Keratinocyte (primary cell): ENCODE measurements around the gene KIF1B. TPM values are rescaled to one million over a fixed set of nuclear protein-coding genes. Genes with fewer than 3 reads are reported as not detected.

Source experiments
- DNase-seq: peaks from one replicate; pipeline ENCODE4 v3.0.0-alpha.2; 2011; ENCODE audit warnings: low read depth, missing footprints, low spot score
- FAIRE-seq: peaks from 2 replicates; lab custom pipeline; 2011; peaks lifted over from hg19 to GRCh38; lab: Jason Lieb, UNC
- H2AFZ ChIP-seq: 2 replicates; pipeline ENCODE4 v1.6.0; 2012; ENCODE audit warnings: low read length, control low read depth, inconsistent platforms; ENCODE audit not compliant: control insufficient read depth
- H3K27ac ChIP-seq: 2 replicates; pipeline ENCODE4 v1.5.1; 2011; ENCODE audit warnings: low read length; ENCODE audit not compliant: control insufficient read depth, insufficient read depth
- H3K27me3 ChIP-seq: 3 replicates; pipeline ENCODE4 v1.6.0; 2011; ENCODE audit warnings: low read length; ENCODE audit not compliant: control insufficient read depth, insufficient read depth; ENCODE audit errors: extremely low read depth
- H3K36me3 ChIP-seq, 2 experiments: 2 replicates in 1 of 2; 3 replicates in 1 of 2; pipeline ENCODE4 v1.5.1; 2011; ENCODE audit warnings: low read length in 2 of 2, mild to moderate bottlenecking in 1 of 2; ENCODE audit not compliant: control insufficient read depth in 2 of 2, insufficient read depth in 2 of 2; ENCODE audit errors: extremely low read depth in 1 of 2
- H3K4me1 ChIP-seq: 3 replicates; pipeline ENCODE4 v1.5.1; 2011; ENCODE audit warnings: low read length; ENCODE audit not compliant: control insufficient read depth, insufficient read depth; ENCODE audit errors: extremely low read depth
- H3K4me2 ChIP-seq: 3 replicates; pipeline ENCODE4 v1.6.0; 2011; ENCODE audit warnings: low read depth, low read length; ENCODE audit not compliant: control insufficient read depth, insufficient read depth; ENCODE audit errors: extremely low read depth
- H3K4me3 ChIP-seq, 3 experiments: fragments of 200-600 bp in 1 of 3; sonication (generic) in 1 of 3; 2 replicates in 2 of 3; 3 replicates in 1 of 3; pipeline ENCODE4 v1.5.1; 2011 to 2016; ENCODE audit warnings: low read length in 3 of 3, mild to moderate bottlenecking in 3 of 3, control low read depth in 2 of 3, inconsistent platforms in 1 of 3, low read depth in 1 of 3, mixed read lengths in 1 of 3, mixed run types in 1 of 3, moderate library complexity in 1 of 3; ENCODE audit not compliant: control insufficient read depth in 2 of 3, insufficient read depth in 2 of 3; ENCODE audit errors: extremely low read depth in 1 of 3
- H3K79me2 ChIP-seq: 2 replicates; pipeline ENCODE4 v1.6.0; 2012; ENCODE audit warnings: low read length; ENCODE audit not compliant: control insufficient read depth, insufficient read depth
- H3K9ac ChIP-seq: 3 replicates; pipeline ENCODE4 v1.6.0; 2011; ENCODE audit warnings: low read length; ENCODE audit not compliant: control insufficient read depth, insufficient read depth; ENCODE audit errors: extremely low read depth
- H3K9me1 ChIP-seq: 3 replicates; pipeline ENCODE4 v1.6.0; 2011; ENCODE audit warnings: low read length; ENCODE audit not compliant: control insufficient read depth, insufficient read depth; ENCODE audit errors: extremely low read depth
- H3K9me3 ChIP-seq: 2 replicates; pipeline ENCODE4 v1.5.1; 2012; ENCODE audit warnings: low read depth, low read length; ENCODE audit not compliant: control insufficient read depth
- H4K20me1 ChIP-seq: 3 replicates; pipeline ENCODE4 v1.6.0; 2011; ENCODE audit warnings: low read length; ENCODE audit not compliant: control insufficient read depth, insufficient read depth; ENCODE audit errors: extremely low read depth
- EZH2 ChIP-seq: IDR thresholded peaks from one replicate; pipeline ENCODE4 v1.6.1; 2012; ENCODE audit warnings: inconsistent platforms, mild to moderate bottlenecking, low read length, moderate library complexity
- dilution Hi-C: fragments of 300-500 bp; cut with MboI; formaldehyde crosslinking; loops from one replicate; pipeline ENCODE4 v1.7.0; 2020; ENCODE audit warnings: low sequenced_read_pairs; ENCODE audit not compliant: extremely low pct_ligation_motif_present
- polyA plus RNA-seq, 5 experiments: library from polyadenylated mRNA; depleted of rRNA in 3 of 5; stranded (reverse) in 3 of 5; stranded (forward) in 1 of 5; unstranded in 1 of 5; fragments of >200 nt; gene quantifications; 1 replicate in 1 of 5; 2 replicates in 3 of 5; 3 replicates in 1 of 5; pipeline versions ENCODE4 v1.2.1 to v1.2.3, GENCODE V29; 2011 to 2012; ENCODE audit warnings: missing spikeins in 2 of 5, low read depth in 1 of 5, low replicate concordance in 1 of 5
- TF ChIP-seq, protein P1 (sequence below), 3 experiments: IDR thresholded peaks in 1 of 3; conservative IDR thresholded peaks in 1 of 3; optimal IDR thresholded peaks in 1 of 3; 2 replicates in 2 of 3; 3 replicates in 1 of 3; pipeline versions ENCODE3 to v1.5.1; 2011; ENCODE audit warnings: low read length in 3 of 3, mild to moderate bottlenecking in 3 of 3, moderate library complexity in 2 of 3, control low read depth in 1 of 3, inconsistent platforms in 1 of 3; ENCODE audit not compliant: insufficient read depth in 2 of 3; ENCODE audit errors: extremely low read depth in 1 of 3

The KIF1B gene
- polyA plus RNA-seq, 1 donor (not counting 4 experiments of a cell fraction or from before 2014, with no cell fraction given) = 15.1 TPM

GRCh38 chr1:10181154-10181553, 29.2 kb upstream of the KIF1B start:
- Histone ChIP-seq H3K9ac (no peak overlapping the region), H3K4me2 (no peak overlapping the region), H3K9me1 (no peaks in the 10 kb centered on the region), H3K4me3 (no peak overlapping the region), H3K79me2 (no peaks in the 10 kb centered on the region), H2AFZ (no peak overlapping the region), H3K36me3 (peaks cover 6 to 13% of the 10 kb centered on the region in 2 experiments), H4K20me1 (no peaks in the 10 kb centered on the region), H3K9me3 (no peaks in the 10 kb centered on the region), H3K27ac (no peak overlapping the region), H3K27me3 (no peaks in the 10 kb centered on the region), H3K4me1 (no peaks in the 10 kb centered on the region)
- dilution Hi-C loops = no loop called here
- DNase-seq (no peak), FAIRE-seq (no peak)
- TF ChIP-seq, protein P1, sequence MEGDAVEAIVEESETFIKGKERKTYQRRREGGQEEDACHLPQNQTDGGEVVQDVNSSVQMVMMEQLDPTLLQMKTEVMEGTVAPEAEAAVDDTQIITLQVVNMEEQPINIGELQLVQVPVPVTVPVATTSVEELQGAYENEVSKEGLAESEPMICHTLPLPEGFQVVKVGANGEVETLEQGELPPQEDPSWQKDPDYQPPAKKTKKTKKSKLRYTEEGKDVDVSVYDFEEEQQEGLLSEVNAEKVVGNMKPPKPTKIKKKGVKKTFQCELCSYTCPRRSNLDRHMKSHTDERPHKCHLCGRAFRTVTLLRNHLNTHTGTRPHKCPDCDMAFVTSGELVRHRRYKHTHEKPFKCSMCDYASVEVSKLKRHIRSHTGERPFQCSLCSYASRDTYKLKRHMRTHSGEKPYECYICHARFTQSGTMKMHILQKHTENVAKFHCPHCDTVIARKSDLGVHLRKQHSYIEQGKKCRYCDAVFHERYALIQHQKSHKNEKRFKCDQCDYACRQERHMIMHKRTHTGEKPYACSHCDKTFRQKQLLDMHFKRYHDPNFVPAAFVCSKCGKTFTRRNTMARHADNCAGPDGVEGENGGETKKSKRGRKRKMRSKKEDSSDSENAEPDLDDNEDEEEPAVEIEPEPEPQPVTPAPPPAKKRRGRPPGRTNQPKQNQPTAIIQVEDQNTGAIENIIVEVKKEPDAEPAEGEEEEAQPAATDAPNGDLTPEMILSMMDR (optimal IDR thresholded peaks at IDR 0.05 in 1 of 3, IDR thresholded peaks at IDR 0.05 in 1 of 3, conservative IDR thresholded peaks at IDR 0.05 in 1 of 3; ENCODE audit: extremely low read depth in 1 of 3, insufficient read depth in 2 of 3, low read length in 3 of 3) = no peak
- no peak for TF ChIP-seq EZH2

DNA sequence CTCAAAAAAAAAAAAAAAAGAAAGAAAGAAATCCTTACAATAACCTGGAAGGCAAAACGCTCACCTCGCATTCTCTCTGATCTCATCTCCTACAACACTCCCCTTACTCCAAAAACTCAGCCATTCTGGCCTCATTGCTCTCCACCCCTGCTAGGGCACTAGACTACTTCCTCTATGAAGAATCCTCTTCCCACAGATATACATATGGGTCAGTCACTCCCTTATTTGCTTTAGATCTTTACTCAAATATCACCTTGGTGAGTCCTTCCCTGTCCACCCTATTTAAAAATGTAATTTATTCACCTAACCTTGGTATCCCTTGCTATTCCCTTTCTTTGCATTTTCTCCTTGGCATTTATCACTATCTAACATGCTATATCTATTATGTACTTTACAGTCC, 24.6 kb upstream of the KIF1B start:
- Histone ChIP-seq H3K36me3 (no peaks in the 10 kb centered on the region), H4K20me1 (no peaks in the 10 kb centered on the region), H3K9ac (no peak overlapping the region), H3K9me1 (no peaks in the 10 kb centered on the region), H2AFZ (no peak overlapping the region), H3K4me1 (no peaks in the 10 kb centered on the region), H3K79me2 (no peaks in the 10 kb centered on the region), H3K4me3 (no peak overlapping the region), H3K9me3 (no peaks in the 10 kb centered on the region), H3K4me2 (no peak overlapping the region), H3K27me3 (no peaks in the 10 kb centered on the region), H3K27ac (no peak overlapping the region)
- TF ChIP-seq EZH2 = no peak
- TF ChIP-seq, protein P1 (optimal IDR thresholded peaks at IDR 0.05 in 1 of 3, IDR thresholded peaks at IDR 0.05 in 1 of 3, conservative IDR thresholded peaks at IDR 0.05 in 1 of 3; ENCODE audit: extremely low read depth in 1 of 3, insufficient read depth in 2 of 3, low read length in 3 of 3) = no peak
- no peak for FAIRE-seq
- no peak for DNase-seq
- dilution Hi-C loops = no loop called here
